PC-9 (cell line): Measurements from ENCODE around the gene BASP1.

ENCODE experiments used
- EZH2 ChIP-seq: fragments of 200-600 bp; sonication (generic); IDR thresholded peaks from 2 replicates; pipeline ENCODE4 v1.8.0; 2017; ENCODE audit warnings: antibody characterized with exemption, low read depth
- TF ChIP-seq, protein P1 (sequence below): fragments of 200-600 bp; sonication (generic); conservative IDR thresholded peaks from 2 replicates; pipeline ENCODE4 v1.6.1; 2017; ENCODE audit warnings: mixed run types, antibody characterized with exemption, mild to moderate bottlenecking, moderate library complexity

GRCh38 chr5:17219469-17219868 is 2.0 kb downstream of the BASP1 start:
- TF ChIP-seq, protein P1, sequence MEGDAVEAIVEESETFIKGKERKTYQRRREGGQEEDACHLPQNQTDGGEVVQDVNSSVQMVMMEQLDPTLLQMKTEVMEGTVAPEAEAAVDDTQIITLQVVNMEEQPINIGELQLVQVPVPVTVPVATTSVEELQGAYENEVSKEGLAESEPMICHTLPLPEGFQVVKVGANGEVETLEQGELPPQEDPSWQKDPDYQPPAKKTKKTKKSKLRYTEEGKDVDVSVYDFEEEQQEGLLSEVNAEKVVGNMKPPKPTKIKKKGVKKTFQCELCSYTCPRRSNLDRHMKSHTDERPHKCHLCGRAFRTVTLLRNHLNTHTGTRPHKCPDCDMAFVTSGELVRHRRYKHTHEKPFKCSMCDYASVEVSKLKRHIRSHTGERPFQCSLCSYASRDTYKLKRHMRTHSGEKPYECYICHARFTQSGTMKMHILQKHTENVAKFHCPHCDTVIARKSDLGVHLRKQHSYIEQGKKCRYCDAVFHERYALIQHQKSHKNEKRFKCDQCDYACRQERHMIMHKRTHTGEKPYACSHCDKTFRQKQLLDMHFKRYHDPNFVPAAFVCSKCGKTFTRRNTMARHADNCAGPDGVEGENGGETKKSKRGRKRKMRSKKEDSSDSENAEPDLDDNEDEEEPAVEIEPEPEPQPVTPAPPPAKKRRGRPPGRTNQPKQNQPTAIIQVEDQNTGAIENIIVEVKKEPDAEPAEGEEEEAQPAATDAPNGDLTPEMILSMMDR, result no peak
- TF ChIP-seq EZH2, result no peak
